Cardiac muscle cell (in vitro differentiated cells and primary cell): ENCODE data around the gene CENPP. TPM values are rescaled to one million over a fixed set of nuclear protein-coding genes. Genes with fewer than 3 reads are reported as not detected.

Experiments
- DNase-seq, 2 donors: peaks; one replicate each; pipeline versions ENCODE4 v3.0.0 to v3.0.0-alpha.2; 2010 to 2017; ENCODE audit warnings: low read depth in 1 of 2, low spot score in 1 of 2
- H3K27ac ChIP-seq: fragments of 200-600 bp; sonication (generic); 2 replicates; pipeline ENCODE4 v1.5.1; 2016
- H3K27me3 ChIP-seq: fragments of 200-600 bp; sonication (generic); 2 replicates; pipeline ENCODE4 v1.6.0; 2016; ENCODE audit warnings: control low read depth
- H3K36me3 ChIP-seq: fragments of 200-600 bp; sonication (generic); 2 replicates; pipeline ENCODE4 v1.5.1; 2016; ENCODE audit warnings: control low read depth
- H3K4me1 ChIP-seq: fragments of 200-600 bp; sonication (generic); 2 replicates; pipeline ENCODE4 v1.8.1; 2017; ENCODE audit warnings: low read depth, mild to moderate bottlenecking, mixed run types
- H3K4me3 ChIP-seq: fragments of 200-600 bp; sonication (generic); 2 replicates; pipeline ENCODE4 v1.5.1; 2016; ENCODE audit warnings: mild to moderate bottlenecking
- H3K9me3 ChIP-seq: fragments of 200-600 bp; sonication (generic); 2 replicates; pipeline ENCODE4 v1.5.1; 2017; ENCODE audit warnings: low read depth, mild to moderate bottlenecking, control low read depth
- polyA plus RNA-seq: library from polyadenylated mRNA; unstranded; fragments of >200 nt; fragmentation: Nextera tagmentation; extraction: Ambion mirVana; gene quantifications from 2 replicates; pipeline ENCODE4 v1.2.1, GENCODE V29; 2016
- total RNA-seq: library from RNA; depleted of rRNA; stranded (reverse); fragments of >200 nt; gene quantifications from 2 replicates; pipeline ENCODE4 v1.2.3, GENCODE V29; 2016
- TF ChIP-seq, protein P1 (sequence below): IDR thresholded peaks from 2 replicates; pipeline ENCODE4 v1.5.1; 2012; ENCODE audit warnings: low read depth, mild to moderate bottlenecking, low read length

Gene CENPP
- total and polyA plus RNA-seq, 2 experiments from 2014 or later = 1.6 to 5.0 TPM

DNA sequence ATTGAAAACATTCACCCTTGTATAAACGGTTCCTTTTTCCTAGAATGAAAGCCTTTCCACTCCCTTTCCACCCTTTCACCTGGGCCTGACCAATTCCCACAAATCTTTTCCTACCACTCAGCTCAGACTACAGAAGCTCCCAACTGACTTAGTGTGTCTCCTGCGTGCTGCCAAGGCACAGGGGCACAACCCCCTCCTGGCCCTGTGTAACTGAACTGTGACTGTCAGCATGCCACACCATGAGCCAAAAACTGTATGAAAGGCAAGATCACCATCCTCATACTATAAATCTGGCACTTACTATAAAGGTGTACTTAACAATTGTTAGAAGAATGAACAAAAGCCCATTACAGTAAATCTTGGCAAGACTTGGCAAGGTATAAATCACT, 12.1 kb upstream of the CENPP start:
- TF ChIP-seq, protein P1, sequence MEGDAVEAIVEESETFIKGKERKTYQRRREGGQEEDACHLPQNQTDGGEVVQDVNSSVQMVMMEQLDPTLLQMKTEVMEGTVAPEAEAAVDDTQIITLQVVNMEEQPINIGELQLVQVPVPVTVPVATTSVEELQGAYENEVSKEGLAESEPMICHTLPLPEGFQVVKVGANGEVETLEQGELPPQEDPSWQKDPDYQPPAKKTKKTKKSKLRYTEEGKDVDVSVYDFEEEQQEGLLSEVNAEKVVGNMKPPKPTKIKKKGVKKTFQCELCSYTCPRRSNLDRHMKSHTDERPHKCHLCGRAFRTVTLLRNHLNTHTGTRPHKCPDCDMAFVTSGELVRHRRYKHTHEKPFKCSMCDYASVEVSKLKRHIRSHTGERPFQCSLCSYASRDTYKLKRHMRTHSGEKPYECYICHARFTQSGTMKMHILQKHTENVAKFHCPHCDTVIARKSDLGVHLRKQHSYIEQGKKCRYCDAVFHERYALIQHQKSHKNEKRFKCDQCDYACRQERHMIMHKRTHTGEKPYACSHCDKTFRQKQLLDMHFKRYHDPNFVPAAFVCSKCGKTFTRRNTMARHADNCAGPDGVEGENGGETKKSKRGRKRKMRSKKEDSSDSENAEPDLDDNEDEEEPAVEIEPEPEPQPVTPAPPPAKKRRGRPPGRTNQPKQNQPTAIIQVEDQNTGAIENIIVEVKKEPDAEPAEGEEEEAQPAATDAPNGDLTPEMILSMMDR = no peak
- H3K36me3 ChIP-seq = peaks cover 40% of the 10 kb centered on the region
- peak overlapping the region; percentile 91 for H3K27ac ChIP-seq
- H3K27me3 ChIP-seq = no peaks in the 10 kb centered on the region
- H3K4me1 ChIP-seq = peaks cover 16% of the 10 kb centered on the region
- H3K4me3 ChIP-seq = no peak overlapping the region
- DNase-seq = no peak
- H3K9me3 ChIP-seq = no peaks in the 10 kb centered on the region

DNA sequence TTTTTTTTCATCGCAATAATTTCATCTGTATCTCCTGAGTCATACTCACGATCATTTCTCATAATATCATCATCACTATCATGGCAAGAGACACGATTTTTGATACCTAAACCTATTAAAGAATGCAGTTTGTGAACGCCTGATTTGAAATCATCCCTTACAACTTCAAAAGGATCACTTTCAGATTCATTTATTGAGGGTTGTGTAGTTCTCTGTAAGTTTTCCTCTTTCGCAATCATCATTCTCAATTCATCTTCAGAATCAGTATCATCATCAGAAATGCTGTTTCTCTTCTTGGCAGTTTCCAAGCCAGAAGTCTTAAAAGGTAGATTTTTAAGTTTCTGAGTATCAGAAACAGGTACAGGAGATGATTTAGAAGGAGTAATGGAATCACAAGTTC, 10.3 kb upstream of the CENPP start:
- peaks cover 38% of the 10 kb centered on the region for H3K36me3 ChIP-seq

DNA sequence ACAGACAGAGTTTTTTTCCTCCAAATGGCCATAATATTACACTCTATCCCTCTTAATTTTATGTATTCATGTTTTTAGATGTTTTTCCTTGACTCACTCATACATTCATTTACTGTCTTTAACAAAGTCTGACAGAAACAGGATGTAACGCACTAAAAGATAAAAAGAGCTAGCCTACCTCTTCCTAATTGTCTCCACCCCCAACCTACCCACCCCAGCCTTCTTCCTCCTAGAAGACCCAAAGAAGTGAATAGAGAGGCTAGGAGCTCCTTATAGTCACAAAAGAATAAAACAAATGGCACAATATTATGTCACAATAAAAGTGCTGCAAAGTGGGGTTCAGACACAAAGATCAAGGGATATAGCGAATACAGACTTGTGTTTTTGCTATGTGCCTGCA, 1.3 kb upstream of the CENPP start:
- H3K9me3 ChIP-seq = no peaks in the 10 kb centered on the region
- peaks cover 30% of the 10 kb centered on the region for H3K36me3 ChIP-seq
- peak overlapping the region; percentile 100 for H3K27ac ChIP-seq
- TF ChIP-seq, protein P1 = no peak
- H3K4me3 ChIP-seq = peak overlapping the region; percentile 61
- no peaks in the 10 kb centered on the region for H3K27me3 ChIP-seq
- no peak for DNase-seq
- H3K4me1 ChIP-seq = peaks cover 8% of the 10 kb centered on the region

More for the DNA sequence above, 10.3 kb upstream of the CENPP start:
- H3K9me3 ChIP-seq = no peaks in the 10 kb centered on the region
- no peak overlapping the region for H3K27ac ChIP-seq
- DNase-seq = no peak
- H3K4me1 ChIP-seq = peaks cover 16% of the 10 kb centered on the region
- H3K4me3 ChIP-seq = no peak overlapping the region
- H3K27me3 ChIP-seq = no peaks in the 10 kb centered on the region
- TF ChIP-seq, protein P1 = no peak

DNA sequence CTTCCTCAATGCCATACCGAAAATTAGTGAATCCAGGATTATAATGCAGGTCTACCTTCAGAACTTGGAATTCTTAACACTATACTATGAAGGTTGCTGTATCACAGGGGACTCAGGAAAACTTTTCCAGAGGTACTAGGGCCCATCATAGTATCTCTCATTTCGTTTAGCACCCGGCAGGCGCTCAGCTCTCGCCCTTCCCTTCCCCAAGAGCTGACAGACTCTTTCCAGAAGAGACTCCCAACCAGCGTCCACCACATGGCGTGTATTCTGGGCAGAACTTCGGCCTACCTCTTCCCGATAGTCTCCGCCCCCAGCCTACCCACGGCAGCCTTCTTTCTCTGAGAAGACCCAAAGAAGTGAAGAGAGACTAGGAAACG, 874 bp upstream of the CENPP start:
- H3K27me3 ChIP-seq = no peaks in the 10 kb centered on the region
- H3K4me3 ChIP-seq = peak overlapping the region; percentile 61
- TF ChIP-seq, protein P1 = no peak
- DNase-seq = no peak
- peaks cover 26% of the 10 kb centered on the region for H3K36me3 ChIP-seq
- no peaks in the 10 kb centered on the region for H3K9me3 ChIP-seq
- H3K27ac ChIP-seq = peak overlapping the region; percentile 100
- peaks cover 8% of the 10 kb centered on the region for H3K4me1 ChIP-seq

DNA sequence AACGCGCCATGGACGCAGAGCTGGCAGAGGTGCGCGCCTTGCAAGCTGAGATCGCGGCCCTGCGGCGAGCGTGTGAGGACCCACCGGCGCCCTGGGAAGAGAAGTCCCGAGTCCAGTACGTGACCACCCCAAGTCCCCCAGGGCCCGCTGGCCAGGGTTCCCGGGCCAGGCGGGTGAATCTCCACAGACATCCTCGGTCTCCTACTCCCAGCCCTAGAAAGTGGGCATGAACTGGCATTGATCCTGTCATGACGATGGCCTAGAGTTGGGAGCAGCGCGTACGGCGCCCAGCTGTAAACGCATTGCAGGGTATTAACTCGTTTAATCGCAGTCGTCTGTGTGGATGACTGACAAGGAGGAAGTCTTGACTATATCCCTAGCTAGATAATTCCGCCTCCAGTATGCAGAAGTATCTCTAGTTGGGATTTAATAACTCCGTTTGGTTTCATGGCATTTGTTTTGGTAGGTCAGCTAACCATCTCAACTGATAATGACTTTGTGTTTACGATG, 293 bp downstream of the CENPP start:
- TF ChIP-seq, protein P1 = no peak
- Histone ChIP-seq H3K9me3 (no peaks in the 10 kb centered on the region), H3K27ac (peak overlapping the region; percentile 100), H3K4me3 (peak overlapping the region; percentile 61), H3K36me3 (peaks cover 23% of the 10 kb centered on the region), H3K4me1 (peaks cover 8% of the 10 kb centered on the region), H3K27me3 (no peaks in the 10 kb centered on the region)
- DNase-seq = no peak
